Activated gamma-delta T cell (primary cell): ENCODE measurements around the gene CPNE5.
A peak's percentile ranks its signal among the peaks of the same experiment; 100 is the strongest.

Experiments
- DNase-seq: peaks from one replicate; lab custom pipeline; 2025; lab: John Stamatoyannopoulos, UW

Gene CPNE5

DNA sequence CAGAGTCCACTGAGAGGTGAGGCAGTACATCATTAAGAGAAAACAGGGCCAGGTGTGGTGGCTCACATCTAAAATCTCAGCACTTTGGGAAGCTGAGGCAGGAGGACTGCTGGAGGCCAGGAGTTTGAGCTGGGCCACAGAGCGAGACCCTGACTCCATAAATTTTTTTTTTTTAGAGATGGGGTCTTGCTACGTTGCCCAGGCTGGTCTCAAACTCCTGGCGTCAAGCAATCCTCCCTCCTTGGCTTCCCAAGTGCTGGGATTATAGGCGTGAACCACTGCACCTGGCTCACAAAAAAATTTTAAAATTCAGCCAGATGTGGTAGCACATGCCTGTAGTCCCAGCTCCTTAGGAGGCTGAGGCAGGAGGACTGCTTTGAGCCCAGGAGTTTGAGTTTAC is 18.1 kb upstream of the CPNE5 start:
- DNase-seq, result no peak

DNA sequence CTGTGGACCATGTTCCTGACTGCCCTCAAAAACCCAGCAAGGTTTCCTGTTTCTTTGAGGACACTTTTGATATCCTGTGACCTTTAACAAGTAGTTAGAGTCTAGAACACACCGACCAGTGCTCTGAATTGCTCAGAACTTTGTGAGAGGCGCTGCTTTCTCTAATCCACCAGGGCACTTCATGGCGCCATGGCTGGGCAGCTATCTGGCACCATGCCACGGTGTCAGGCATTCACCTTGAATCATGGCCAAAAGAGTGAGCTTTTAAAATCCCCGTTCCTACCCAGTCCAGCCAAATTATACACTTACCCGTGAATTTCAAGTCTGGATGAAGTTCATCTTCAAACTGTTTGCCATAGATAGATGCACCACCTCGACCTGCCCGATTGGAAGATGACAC is 17.0 kb upstream of the CPNE5 start:
- DNase-seq, result no peak

DNA sequence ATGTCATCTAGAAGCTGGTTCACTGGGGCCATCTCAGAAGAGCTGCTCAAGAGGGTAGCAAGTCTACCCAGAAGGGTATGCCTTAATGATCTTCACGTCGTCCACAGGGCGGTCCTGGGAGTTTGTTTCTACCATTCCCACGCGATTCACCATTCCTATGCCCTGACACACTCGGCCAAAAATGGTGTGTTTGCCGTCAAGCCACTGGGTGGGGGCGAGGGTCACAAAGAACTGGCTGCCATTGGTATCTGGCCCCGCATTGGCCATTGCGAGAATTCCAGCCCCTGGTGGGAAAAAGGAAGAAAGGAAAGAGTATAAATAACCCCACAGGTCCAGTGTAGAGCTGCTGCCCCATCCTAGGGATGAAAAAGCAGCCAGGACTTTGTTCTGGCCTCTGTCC is 16.5 kb upstream of the CPNE5 start:
- no peak for DNase-seq

DNA sequence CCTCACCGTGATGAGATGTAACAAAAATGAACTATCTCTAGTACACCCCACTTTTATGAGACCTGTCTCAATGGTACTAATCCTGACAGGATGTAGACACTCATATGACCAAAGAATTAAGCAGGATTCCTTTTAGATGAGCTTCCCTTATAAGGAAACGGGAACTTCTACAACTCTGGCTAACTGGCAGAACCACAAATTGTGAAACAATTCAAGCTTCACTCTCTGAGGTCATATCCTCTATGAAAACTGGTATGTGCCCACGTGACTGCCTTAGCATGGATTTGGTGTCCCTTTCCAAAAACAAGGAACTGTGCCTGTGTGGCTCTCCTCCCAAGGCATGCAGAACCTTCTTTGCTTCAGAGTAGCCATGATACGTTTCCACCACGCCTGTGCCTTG is 14.1 kb upstream of the CPNE5 start:
- DNase-seq, result no peak

DNA sequence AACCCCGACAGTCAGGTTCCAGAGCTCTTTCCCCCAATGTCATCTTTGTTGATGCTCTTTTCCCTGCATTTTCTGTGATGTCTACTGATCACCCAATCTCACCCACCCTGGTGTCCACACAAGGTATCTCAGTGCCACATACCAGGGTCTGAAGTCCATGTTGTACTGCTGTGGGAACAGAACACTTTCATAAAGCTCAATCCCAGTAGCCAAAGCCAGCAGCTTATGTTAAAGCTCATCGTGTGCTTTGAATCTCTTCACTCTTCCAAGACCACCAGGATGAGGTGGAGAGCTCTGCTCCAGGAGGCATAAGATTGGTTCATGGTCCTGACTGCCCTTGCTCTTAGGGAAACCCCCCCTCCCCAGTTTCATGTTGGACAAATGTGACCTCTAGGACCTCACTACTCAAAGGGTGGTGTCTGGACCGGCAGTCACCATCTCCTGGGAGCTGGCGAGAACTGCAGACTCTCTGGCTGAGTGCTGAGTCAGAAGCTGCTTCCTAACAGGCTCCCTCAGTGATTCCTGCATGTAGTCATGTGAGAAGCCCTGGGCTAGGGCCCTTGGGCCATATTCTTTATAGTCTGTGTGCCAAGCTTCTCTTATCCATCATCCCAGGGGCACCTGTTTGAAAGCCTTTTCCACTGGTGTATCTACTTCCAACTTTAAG is 13.4 kb upstream of the CPNE5 start:
- DNase-seq, result no peak

DNA sequence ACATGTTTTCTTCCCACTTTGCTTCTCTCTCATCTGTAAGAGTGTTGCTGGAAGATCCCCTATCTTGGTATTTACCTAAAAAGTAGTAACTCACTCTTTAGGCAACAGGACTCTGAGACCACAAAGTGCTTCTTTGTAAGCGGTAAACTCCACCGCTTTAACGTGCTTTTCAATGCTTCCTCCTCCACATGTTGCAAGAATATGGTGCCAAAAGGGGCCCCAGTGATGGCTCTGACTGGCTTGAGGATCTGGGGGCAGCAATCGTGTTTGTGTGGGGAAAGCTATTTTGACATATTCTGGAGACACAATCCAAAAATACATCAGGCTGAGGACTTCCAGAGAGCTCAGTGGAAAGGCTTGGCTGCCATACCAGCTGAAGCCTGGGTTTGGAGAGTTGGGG is 12.4 kb upstream of the CPNE5 start:
- no peak for DNase-seq

DNA sequence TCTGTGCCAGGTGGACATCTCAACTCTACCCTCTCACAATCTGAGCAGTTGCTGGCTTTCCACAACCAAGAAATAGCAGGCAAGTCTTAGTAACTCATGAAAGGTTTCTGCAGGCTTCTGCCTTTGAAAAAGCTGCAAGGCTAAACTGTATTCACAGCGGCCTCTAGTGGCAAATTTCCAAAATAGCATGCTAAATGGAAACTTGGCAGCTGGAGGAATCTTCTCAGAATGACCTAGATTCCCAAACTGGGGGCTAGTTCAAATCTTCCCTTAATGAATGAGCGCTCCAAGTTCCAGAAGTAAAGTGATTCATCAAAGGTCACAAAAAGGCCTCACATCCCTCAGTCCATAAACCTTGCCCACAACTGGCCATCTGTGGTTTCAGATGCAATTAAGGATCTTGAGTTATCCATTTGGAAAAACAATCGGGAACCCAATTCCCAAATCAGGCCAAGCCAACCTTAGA is 11.9 kb upstream of the CPNE5 start:
- DNase-seq, result no peak

DNA sequence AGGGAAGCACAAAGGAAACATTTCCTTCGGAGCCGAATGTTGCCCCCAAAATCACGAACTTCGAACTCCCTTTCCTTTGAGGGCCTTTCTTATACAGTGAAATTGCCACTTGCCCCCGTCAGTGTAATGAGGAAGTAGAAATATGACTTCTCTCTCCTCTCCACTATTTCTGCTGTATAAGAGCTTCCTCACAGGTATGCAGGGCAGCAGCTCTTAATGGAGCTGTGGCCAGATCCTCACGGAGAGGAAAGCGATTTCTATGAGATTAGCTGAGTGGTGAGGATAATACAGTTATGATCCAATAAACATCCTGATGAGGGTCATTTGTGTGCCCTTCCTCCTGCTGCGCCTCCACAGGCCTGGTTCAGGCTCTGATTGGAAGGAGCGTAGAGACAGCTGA is 10.8 kb upstream of the CPNE5 start:
- no peak for DNase-seq

DNA sequence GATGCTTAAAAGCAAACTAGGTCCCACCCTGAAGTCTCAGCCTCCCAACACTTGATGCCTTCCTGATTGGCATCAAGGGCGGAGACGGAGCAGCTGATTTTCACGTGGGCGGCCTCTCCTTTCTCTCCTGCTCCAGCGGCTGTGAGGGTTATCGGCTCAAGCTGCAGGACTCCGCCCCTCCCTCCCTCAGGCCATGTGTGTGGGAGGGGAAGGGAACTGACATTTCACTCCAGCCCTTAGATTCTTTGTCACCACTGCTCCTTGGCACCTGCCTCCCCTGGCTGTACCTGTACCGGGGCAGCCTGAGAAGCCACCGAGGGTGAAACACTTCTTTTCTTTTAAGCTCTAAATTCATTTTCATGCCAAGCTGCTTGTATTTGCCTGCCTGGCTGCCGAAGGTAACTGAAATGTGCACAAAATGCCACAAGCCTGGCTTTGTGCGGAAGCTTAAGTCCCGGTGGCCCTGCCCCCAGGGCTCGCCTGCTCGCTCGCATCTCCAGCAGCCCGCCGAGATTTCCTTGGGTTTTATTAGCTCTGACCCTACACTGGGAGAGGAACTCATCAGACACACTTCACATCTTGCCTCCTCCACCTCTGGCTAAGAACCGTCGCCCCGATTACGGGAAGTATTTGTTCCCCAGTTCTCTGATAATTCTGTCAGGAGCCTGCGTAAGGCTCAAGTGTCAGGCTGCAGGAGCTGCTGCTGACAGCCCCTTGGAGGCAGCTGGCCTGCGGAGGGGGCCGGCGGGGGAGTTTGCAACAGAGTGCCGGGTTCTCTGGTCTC is 9.6 kb upstream of the CPNE5 start:
- DNase-seq, result no peak

DNA sequence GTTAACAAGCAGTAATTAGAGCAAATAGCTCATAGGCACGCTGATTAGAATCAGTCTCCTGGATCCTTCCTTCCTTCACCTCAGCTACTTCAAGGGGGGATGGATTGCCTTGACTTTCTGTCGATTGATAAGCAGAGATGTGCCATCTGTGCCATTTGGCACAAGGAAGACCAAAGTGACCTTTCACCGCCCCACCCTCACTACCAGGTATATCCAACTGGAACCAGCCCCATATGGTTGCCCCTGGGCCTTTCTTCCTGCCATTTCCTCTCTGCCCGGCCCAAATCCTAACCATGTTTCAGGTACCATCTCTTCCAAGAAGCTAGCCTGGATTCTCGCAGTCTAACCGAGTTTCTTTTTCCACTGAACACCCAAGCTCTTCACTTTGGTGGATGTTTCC is 8.7 kb upstream of the CPNE5 start:
- DNase-seq, result no peak

DNA sequence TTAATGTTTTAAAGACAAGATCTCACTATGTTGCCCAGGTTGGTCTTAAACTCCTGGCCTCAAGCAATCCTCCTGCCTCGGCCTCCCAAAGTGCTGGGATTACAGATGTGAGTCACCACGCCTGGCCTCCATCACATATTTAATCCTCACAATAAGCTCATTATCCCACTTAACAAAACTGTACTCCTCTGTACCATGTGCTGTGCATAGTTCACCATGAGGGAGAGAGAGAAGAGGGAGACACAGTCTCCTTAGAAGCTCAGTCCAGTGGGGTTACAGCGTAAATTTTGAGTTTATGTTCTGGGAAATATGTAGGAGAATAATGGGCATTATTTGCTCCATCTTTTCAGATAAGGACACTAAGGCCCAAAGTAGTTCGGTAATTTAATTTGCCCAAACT is 7.9 kb upstream of the CPNE5 start:
- DNase-seq, result no peak

DNA sequence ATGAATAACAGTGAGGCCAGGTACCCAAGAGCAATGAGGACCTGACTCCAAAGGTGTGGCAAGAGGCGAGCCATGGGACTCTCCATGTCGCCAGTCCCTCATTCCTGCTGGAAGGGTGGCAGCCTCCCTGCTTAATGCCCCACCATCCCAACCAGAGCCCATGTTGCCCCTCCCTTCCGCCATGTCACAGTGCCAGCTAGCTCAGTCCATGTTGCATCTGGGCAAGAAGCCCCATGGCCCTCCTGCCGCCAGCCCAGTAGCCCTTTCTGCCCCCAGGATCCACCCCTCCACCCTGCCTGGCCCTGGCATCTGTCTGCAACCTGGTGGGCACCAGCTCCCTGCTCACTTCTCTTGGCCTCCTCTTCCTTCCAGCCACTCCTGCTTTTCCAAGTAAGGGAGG is 6.0 kb upstream of the CPNE5 start:
- no peak for DNase-seq

DNA sequence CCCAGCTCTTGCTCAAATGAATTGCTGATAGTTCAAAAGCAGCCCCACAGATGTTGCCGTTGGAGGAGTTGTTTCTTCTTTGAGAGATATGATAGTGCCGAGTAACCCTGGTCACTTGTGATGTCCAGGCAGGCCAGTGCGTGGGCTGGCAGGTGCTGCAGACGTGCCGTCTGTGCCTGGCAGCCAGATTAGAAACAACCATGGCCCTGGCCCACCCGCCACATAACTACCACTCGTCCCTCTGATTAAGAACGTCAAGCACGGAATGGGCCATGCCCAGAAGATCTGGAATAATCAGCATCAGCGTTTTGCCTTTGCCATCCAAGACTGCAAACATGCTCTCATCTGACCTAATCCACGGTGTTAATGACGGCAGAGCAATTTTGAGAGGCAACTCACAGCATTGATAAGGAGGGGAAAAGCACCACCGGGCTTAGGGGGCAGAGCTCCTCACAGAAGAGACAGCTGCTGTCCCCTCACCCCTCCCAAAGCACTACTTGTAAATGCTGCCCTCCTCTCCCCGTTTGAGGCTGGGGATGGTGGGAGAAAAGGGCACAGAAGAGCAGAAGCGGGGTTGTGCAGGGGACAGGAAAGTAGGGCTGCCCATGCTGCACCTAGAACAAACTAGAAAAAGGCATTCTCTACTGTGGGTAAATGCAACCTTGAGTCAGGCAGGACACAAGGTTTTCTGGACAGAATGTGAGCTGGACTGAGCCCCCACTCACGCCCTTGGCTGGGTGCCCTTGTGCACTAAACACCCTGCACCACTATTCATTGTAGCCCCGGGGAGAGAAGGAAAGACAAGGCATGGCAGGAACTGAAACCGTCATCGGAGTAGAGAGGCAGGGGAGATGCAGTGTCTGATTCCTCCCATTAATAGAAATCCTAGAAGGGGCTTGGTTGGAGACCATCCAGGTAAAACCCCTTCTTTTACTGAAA is 5.3 kb upstream of the CPNE5 start:
- DNase-seq, result no peak

DNA sequence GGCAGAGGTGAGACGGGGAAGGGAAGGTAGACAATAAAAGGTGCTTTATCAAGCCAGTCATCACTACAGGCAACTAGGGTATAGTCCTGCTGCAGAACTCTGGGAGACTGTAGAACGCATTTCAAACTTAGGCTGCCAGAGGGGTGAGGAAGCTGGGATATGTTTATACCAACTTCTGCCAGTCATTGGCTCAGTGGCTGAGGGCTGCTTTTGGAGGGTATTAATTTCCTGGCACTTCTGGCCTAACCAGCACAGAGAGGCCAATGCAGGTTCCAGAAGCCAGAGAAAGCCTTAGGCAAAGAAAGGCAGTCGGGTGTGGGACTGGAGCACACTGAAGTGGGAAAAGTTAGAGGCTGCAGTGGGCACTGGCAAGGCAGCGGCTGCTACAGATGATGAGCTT is 3.9 kb upstream of the CPNE5 start:
- no peak for DNase-seq

DNA sequence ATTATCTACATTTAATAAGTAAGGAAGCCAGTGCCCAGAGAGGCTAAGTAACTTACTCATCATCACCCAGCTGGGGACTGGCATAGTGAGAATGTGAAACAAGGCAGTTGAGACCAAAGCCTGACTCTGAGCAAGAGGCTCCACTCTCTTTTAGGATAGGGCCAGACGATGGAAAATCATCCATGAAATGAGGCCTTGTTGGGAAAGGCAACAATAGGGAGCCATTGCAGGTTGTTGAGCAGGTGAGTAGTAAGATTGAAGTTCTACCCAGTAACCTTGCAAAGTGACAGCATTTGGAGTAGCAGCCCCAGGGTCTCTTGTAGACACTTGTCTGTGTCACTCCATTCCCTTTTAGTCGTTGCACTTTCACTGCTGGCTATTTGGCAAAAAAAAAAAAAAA is 2.5 kb upstream of the CPNE5 start:
- no peak for DNase-seq

DNA sequence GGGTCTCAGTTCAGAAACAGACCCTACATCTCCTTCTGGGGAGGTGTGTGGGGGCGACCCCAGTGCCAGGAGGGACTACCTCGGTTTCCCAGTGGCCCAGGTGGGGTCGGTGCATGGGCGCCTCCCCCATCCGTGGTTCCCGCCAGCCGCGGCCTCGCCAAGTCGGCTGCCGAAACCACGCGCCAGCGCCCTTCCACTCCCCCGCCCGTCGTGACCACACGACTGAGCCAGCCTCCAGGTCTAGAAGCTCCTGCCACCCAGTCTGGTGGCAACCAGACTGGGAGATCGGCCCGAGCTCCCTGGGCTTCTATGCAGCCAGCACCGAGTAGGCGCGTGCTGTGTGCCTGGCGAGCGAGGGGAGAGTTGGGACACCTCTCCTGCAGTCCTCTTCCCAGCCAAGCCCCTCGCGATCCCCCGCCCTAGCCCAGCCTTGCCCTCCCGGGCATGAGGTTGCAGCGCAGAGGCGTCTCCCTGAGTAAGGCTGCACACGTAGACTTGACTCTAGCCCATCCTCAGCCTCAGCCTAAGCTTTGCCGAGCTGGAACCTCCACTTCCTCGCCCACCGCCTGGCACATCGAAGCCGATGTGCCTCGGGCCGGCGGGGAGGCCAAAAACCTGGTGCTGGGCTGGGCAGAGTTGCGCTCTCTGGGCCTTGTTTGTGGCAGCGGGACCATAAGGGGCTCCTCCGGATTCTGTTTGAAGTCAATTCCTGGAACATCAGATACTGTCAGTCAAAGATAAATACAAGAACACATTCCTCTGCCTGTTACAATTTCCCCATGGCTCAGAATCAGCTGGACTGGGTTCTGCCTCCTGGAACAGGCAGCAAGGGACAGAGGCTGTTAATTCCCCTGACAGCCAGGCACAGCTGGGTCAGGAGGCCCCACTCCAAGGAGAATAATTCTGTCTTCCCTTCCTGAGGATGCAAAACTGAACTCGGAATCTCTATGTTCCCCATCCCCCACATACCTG is 1.5 kb upstream of the CPNE5 start:
- peak; percentile 24 for DNase-seq

DNA sequence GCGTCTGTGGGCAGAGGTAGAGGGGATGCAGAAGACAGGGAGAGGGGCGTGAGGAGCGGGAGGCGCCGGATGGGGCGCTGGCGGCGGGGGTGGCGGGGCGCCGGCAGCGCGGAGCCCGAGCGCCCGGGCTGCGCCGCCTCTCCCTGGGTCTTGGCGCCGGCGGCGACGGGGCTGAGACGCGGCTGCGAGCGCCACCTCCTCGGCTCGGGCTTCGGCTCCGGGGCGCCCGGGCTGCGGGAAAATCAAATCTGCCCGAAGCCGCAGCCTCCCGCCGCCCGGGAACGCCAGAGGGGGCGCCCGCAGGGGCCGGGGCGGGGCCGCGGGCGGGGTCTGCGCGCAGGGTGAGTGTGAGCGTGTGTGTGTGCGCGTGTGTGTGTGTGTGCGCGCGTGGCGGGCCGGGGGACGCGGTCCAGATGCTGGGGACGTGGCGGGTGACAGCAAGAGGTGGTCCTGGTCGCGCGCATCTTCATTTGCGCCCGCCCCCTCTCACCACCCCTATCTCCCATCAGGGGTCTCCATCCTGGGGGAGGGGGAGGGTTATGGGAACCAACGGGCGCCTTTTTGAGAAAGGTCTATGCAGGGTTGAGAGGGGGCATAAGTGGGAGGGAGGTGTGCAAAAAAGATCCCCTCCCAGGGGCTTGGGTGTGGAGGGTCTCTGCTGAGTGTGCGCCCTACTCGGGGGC is 646 bp upstream of the CPNE5 start:
- peak; percentile 24 for DNase-seq

DNA sequence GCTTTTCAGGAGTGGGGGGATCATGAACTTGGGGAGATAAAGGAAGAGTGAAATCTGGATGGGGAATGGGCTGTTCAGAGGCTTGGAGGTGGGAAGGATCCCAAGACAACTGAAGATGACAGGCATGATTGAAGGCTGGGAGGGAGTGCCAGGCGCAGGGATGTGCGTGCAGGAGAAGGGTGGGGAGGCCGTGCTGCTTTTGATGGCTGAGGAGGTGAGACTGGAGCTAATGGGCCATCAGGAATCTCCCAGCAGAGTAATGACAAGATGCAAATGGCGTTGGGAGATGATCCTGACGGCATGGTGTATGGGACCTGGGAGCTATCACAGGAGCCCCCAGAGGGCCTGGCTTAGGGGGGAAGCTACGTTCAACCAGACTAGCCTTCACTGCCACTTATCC is 1.6 kb downstream of the CPNE5 start:
- no peak for DNase-seq

DNA sequence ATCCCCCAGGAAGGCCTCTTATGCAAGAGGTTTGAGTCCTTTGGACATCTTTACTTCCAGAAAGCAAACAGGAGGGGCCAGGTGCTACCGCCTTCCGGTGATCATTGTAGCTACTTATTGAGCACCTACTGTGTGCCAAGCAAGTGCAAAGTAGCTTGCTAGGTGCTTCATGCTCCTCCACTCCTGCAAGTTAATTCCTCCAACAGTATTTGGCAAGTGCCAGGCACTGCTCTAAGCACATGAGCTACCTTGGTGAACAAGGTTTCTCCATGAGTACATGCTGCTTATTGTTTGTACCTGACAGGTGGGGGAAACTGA is 2.3 kb downstream of the CPNE5 start:
- no peak for DNase-seq

DNA sequence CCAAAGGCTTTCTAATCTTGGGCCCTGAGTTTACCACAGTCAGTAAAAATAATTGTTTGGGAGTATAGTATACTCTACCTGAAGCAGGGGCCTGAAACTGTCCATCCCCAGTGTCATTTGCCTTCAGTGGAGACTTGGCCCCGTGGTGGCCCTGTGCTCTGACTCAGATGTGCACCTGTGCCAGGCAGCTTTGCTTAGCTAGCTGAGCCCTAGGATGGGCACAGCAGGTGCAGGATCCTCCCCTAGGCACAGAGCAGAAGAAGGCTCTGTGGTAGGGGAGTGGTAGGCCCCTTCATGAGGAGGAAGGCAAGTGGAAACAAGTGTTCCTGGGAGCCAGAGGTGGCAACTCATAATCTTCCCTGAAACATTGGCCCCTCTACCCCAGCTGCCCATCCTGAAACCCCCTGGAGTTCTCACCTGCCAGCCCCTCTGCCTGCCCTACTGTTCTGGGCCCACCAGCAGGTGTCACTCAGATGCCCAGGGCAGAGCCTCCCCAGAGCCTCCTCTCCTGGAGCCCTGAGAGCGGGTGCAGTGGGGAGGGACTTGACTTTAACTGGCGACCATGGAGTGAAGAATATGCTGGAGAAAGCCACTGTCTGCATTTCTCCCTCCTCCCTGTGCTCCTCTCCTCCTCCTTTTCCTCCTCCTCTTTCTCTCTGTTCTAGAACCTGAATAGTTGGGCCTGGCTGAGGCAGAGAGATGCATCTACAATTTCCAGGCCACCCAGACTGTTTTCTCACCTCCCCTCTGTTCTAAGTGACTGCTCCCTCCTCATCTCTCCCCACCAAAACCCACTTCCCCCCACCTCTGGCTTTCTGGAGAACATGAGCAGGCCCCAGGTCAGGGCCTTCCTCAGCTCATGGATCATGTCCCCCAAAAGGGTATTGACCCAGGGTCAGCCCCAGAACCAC is 2.9 kb downstream of the CPNE5 start:
- DNase-seq, result no peak
